ENCODE results near the gene NOS1AP. TPM values are rescaled to one million over a fixed set of nuclear protein-coding genes. Genes with fewer than 3 reads are reported as not detected.
"Not testable (repeated sequence)": the region's sequence is repeated elsewhere in the genome, so short reads cannot be mapped to it uniquely, and the experiment has no call there.

The NOS1AP gene
- total RNA-seq, 3 donors from 2014 or later: 11.8 to 17.4 (median 14.3) TPM

DNA sequence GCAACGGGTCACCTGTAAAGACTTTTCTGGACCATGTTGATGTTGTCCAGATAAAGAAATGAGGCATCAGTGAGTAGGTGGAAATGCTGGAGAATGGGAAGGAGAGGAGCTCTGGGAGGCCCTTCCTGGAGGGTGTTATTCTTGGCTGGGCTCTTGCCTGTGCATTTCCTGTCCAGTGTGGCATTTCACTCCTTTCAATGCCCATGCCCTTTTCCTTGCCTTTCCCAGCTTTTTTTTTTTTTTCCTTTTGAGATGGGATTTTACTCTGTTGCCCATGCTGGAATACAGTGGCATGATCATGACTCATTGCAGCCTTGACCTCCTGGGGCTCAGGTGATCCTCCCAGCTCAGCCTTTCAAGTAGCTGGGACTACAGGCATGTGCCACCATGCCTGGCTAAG, 11.8 kb downstream of the NOS1AP start:
- no peaks in the 10 kb centered on the region for H3K36me3 ChIP-seq (ENCODE audit: low read depth)
- no peaks in the 10 kb centered on the region for H3K4me1 ChIP-seq (ENCODE audit: low read depth)
- ATAC-seq (no peak), DNase-seq (no peak)
- no peak overlapping the region for H3K4me3 ChIP-seq
- intact Hi-C loops (cut with DNase I, micrococcal nuclease): no loop called here
- H3K9me3 ChIP-seq: no peaks in the 10 kb centered on the region
- TF ChIP-seq, protein P1, sequence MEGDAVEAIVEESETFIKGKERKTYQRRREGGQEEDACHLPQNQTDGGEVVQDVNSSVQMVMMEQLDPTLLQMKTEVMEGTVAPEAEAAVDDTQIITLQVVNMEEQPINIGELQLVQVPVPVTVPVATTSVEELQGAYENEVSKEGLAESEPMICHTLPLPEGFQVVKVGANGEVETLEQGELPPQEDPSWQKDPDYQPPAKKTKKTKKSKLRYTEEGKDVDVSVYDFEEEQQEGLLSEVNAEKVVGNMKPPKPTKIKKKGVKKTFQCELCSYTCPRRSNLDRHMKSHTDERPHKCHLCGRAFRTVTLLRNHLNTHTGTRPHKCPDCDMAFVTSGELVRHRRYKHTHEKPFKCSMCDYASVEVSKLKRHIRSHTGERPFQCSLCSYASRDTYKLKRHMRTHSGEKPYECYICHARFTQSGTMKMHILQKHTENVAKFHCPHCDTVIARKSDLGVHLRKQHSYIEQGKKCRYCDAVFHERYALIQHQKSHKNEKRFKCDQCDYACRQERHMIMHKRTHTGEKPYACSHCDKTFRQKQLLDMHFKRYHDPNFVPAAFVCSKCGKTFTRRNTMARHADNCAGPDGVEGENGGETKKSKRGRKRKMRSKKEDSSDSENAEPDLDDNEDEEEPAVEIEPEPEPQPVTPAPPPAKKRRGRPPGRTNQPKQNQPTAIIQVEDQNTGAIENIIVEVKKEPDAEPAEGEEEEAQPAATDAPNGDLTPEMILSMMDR (IDR thresholded peaks at IDR 0.05): no peak

DNA sequence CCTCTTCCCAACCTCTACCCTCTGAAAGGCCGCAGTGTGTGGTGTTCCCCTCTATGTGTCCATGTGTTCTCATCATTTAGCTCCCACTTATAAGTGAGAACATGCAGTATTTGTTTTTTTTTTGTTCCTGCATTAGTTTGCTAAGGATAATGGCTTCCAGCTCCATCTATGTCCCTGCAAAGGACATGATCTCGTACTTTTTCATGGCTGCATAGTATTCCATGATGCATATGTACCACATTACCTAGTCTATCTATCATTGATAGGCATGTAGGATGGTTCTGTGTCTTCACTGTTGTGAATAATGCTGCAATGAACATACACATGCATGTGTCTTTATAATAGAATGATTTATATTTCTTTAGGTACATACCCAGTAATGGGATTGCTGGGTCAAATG, 12.6 kb downstream of the NOS1AP start:
- DNase-seq; H3K4me1 ChIP-seq (ENCODE audit: low read depth); ATAC-seq; H3K9me3 ChIP-seq; H3K4me3 ChIP-seq; H3K36me3 ChIP-seq (ENCODE audit: low read depth); intact Hi-C loops (cut with DNase I, micrococcal nuclease): not testable (repeated sequence)

DNA sequence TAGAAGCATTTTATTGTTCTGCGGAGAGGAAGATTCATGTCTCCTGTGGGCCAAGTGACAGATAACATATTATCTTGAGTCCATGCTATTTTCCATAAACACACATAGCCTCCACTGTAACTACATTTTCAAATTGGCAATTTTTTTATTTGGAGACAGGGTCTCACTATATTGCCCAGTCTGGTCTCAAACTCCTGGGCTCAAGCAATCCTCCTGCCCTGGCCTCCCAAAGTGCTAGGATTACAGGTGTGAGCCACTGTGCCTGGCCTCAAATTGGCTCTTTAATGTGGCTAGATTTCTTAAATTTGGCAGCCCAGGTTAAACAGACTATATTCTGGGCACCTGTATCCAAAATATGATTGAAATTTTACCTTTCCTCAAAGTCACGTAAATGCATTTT, 13.8 kb downstream of the NOS1AP start:
- no peaks in the 10 kb centered on the region for H3K9me3 ChIP-seq
- TF ChIP-seq, protein P1 (IDR thresholded peaks at IDR 0.05): no peak
- H3K36me3 ChIP-seq (ENCODE audit: low read depth): no peaks in the 10 kb centered on the region
- intact Hi-C loops (cut with DNase I, micrococcal nuclease): no loop called here
- DNase-seq (no peak), ATAC-seq (no peak)
- H3K4me1 ChIP-seq (ENCODE audit: low read depth): no peaks in the 10 kb centered on the region
- H3K4me3 ChIP-seq: no peak overlapping the region

DNA sequence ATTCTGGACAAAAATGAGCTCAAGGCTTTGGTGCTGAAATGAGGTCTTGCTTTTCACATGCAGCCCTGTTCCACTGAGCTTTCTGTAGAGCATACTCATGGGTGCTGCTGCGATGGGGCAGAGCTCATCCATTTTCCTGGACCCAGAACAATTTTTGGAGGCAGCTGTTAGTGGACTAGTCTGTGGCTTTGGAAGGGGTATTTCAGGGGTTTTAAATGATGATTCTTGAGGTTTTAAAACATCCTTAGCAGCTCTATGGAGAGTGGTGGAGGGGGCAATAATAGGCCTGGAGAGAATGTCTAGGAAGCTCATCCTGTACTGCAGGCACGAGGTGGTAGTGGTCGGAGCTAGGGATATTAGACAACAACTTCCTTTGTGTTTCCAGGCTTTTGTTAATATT, 16.5 kb downstream of the NOS1AP start:
- no peak overlapping the region for H3K4me3 ChIP-seq
- no peaks in the 10 kb centered on the region for H3K9me3 ChIP-seq
- TF ChIP-seq, protein P1 (IDR thresholded peaks at IDR 0.05): no peak
- no peak for ATAC-seq
- no peak for DNase-seq
- intact Hi-C loops (cut with DNase I, micrococcal nuclease): no loop called here
- no peaks in the 10 kb centered on the region for H3K36me3 ChIP-seq (ENCODE audit: low read depth)
- H3K4me1 ChIP-seq (ENCODE audit: low read depth): peaks cover 4% of the 10 kb centered on the region

DNA sequence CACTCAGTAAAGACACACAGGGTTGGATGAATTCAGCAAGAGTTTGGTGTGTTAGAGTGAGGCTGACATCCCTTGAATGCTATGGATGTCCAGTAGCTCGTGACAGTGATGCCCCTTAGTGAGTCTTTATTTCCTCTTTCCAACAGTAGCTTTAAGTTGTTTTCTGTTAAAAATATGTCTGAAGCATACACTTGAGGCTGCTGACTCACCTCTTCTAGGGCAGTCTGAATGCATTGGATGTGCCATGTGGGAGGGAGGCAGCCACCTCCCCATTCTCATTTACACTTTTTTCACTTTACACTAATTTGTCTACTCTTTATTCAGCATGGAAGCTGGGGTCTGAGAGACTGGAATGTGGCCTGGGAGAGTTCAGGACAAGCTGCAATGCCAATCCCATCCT, 17.6 kb downstream of the NOS1AP start:
- DNase-seq (no peak), ATAC-seq (no peak)
- intact Hi-C loops (cut with DNase I, micrococcal nuclease): no loop called here
- TF ChIP-seq, protein P1 (IDR thresholded peaks at IDR 0.05): no peak
- Histone ChIP-seq H3K4me1 (ENCODE audit: low read depth) (peaks cover 4% of the 10 kb centered on the region), H3K9me3 (no peaks in the 10 kb centered on the region), H3K36me3 (ENCODE audit: low read depth) (no peaks in the 10 kb centered on the region), H3K4me3 (no peak overlapping the region)

DNA sequence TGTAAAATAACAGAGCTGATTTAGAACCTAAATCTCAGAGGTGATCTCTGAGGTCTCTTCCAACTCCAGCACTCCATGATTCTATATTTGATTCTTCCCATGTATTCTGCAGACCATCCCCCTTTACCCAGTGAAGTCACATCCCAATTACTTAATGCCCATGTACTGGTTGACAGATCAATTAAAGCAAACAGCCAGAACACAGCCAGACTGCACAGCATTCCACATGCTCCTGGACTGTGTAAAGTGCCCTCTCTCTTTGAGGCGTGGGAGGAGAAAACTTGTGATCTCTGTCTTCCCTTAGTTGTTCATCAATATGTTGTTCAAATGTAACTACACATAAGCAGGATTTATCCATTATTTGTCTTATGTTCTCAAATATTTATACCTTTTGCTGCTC, 18.1 kb downstream of the NOS1AP start:
- Histone ChIP-seq H3K36me3 (ENCODE audit: low read depth) (no peaks in the 10 kb centered on the region), H3K9me3 (no peaks in the 10 kb centered on the region), H3K4me1 (ENCODE audit: low read depth) (peaks cover 4% of the 10 kb centered on the region), H3K4me3 (no peak overlapping the region)
- TF ChIP-seq, protein P1 (IDR thresholded peaks at IDR 0.05): no peak
- ATAC-seq: no peak
- no peak for DNase-seq
- intact Hi-C loops (cut with DNase I, micrococcal nuclease): no loop called here

Data from mucosa of descending colon (tissue), 3 donors.